Fibroblast of lung (primary cell): ENCODE measurements around the gene PRKAR1B. TPM values are rescaled to one million over a fixed set of nuclear protein-coding genes. Genes with fewer than 3 reads are reported as not detected.
"Not testable (repeated sequence)": the region's sequence is repeated elsewhere in the genome, so short reads cannot be mapped to it uniquely, and the experiment has no call there.

Experiments
- DNase-seq, 2 donors: peaks; one replicate each; pipeline versions ENCODE4 v3.0.0 to v3.0.0-alpha.2; 2010; ENCODE audit warnings: low read depth in 2 of 2
- H2AFZ ChIP-seq: 2 replicates; pipeline ENCODE4 v1.5.1; 2012; ENCODE audit warnings: low read length, control low read depth, inconsistent platforms
- H3K27ac ChIP-seq: 2 replicates; pipeline ENCODE4 v1.5.1; 2011; ENCODE audit warnings: low read length, control low read depth; ENCODE audit not compliant: insufficient read depth
- H3K27me3 ChIP-seq: 2 replicates; pipeline ENCODE4 v1.5.1; 2011; ENCODE audit warnings: mild to moderate bottlenecking, low read length; ENCODE audit not compliant: control insufficient read depth, insufficient read depth
- H3K36me3 ChIP-seq: 2 replicates; pipeline ENCODE4 v1.5.1; 2011; ENCODE audit warnings: low read length; ENCODE audit not compliant: control insufficient read depth, insufficient read depth
- H3K4me1 ChIP-seq: 2 replicates; pipeline ENCODE4 v1.5.1; 2011; ENCODE audit warnings: low read length; ENCODE audit not compliant: control insufficient read depth, insufficient read depth; ENCODE audit errors: extremely low read depth
- H3K4me2 ChIP-seq: 2 replicates; pipeline ENCODE4 v1.5.1; 2011; ENCODE audit warnings: low read length, control low read depth; ENCODE audit not compliant: insufficient read depth; ENCODE audit errors: extremely low read depth
- H3K4me3 ChIP-seq, 4 experiments: fragments of 200-600 bp in 1 of 4; sonication (generic) in 1 of 4; replicated peaks in 1 of 4; 2 replicates each; pipeline ENCODE4 v1.5.1; 2011 to 2016; ENCODE audit warnings: low read length in 4 of 4, low read depth in 3 of 4, mild to moderate bottlenecking in 3 of 4, control low read depth in 2 of 4, inconsistent platforms in 1 of 4, mixed read lengths in 1 of 4; ENCODE audit not compliant: insufficient read depth in 1 of 4; ENCODE audit errors: control extremely low read depth in 1 of 4
- H3K79me2 ChIP-seq: 2 replicates; pipeline ENCODE4 v1.5.1; 2012; ENCODE audit warnings: mild to moderate bottlenecking, low read length, inconsistent platforms; ENCODE audit not compliant: control insufficient read depth, insufficient read depth
- H3K9ac ChIP-seq: 2 replicates; pipeline ENCODE4 v1.5.1; 2011; ENCODE audit warnings: mild to moderate bottlenecking, low read length, control low read depth; ENCODE audit not compliant: insufficient read depth
- H3K9me3 ChIP-seq: 2 replicates; pipeline ENCODE4 v1.5.1; 2012; ENCODE audit warnings: low read depth, low read length; ENCODE audit not compliant: control insufficient read depth, insufficient read depth
- H4K20me1 ChIP-seq: 2 replicates; pipeline ENCODE4 v1.5.1; 2011; ENCODE audit warnings: low read length; ENCODE audit not compliant: control insufficient read depth, insufficient read depth; ENCODE audit errors: extremely low read depth
- EZH2 ChIP-seq: IDR thresholded peaks from 2 replicates; pipeline ENCODE4 v1.5.1; 2012; ENCODE audit warnings: low read length, control low read depth, mild to moderate bottlenecking; ENCODE audit errors: missing control alignments
- polyA plus RNA-seq, 2 donors: library from polyadenylated mRNA; depleted of rRNA in 1 of 2; stranded (reverse) in 1 of 2; unstranded in 1 of 2; fragments of >200 nt; gene quantifications; 2 replicates each; pipeline ENCODE4 v1.2.1, GENCODE V29; 2011 to 2012; ENCODE audit warnings: missing spikeins in 1 of 2
- total RNA-seq: library from RNA; depleted of rRNA; stranded (reverse); fragments of >200 nt; gene quantifications from 2 replicates; pipeline ENCODE4 v1.2.1, GENCODE V29; 2014
- TF ChIP-seq, protein P1 (sequence below), 2 donors: IDR thresholded peaks in 1 of 2; conservative IDR thresholded peaks in 1 of 2; 1 replicate in 1 of 2; 2 replicates in 1 of 2; pipeline ENCODE4 v1.5.1; 2011 to 2012; ENCODE audit warnings: low read length in 2 of 2, control low read depth in 1 of 2, inconsistent platforms in 1 of 2, low read depth in 1 of 2, mild to moderate bottlenecking in 1 of 2

The PRKAR1B gene
- total and polyA plus RNA-seq, 2 donors (not counting 1 experiment from before 2014, with no cell fraction given), result 12.7 to 14.5 TPM

GRCh38 chr7:659306-659847 lies 67.7 kb downstream of the PRKAR1B start:
- Histone ChIP-seq H3K4me3 (no peak overlapping the region), H3K4me1 (peaks cover 3% of the 10 kb centered on the region), H3K9me3 (no peaks in the 10 kb centered on the region), H2AFZ (no peak overlapping the region), H4K20me1 (no peaks in the 10 kb centered on the region), H3K36me3 (no peaks in the 10 kb centered on the region), H3K79me2 (no peaks in the 10 kb centered on the region), H3K27me3 (no peaks in the 10 kb centered on the region), H3K4me2 (no peak overlapping the region), H3K27ac (no peak overlapping the region), H3K9ac (no peak overlapping the region)
- TF ChIP-seq, protein P1, sequence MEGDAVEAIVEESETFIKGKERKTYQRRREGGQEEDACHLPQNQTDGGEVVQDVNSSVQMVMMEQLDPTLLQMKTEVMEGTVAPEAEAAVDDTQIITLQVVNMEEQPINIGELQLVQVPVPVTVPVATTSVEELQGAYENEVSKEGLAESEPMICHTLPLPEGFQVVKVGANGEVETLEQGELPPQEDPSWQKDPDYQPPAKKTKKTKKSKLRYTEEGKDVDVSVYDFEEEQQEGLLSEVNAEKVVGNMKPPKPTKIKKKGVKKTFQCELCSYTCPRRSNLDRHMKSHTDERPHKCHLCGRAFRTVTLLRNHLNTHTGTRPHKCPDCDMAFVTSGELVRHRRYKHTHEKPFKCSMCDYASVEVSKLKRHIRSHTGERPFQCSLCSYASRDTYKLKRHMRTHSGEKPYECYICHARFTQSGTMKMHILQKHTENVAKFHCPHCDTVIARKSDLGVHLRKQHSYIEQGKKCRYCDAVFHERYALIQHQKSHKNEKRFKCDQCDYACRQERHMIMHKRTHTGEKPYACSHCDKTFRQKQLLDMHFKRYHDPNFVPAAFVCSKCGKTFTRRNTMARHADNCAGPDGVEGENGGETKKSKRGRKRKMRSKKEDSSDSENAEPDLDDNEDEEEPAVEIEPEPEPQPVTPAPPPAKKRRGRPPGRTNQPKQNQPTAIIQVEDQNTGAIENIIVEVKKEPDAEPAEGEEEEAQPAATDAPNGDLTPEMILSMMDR (conservative IDR thresholded peaks at IDR 0.05 in 1 of 2, IDR thresholded peaks at IDR 0.05 in 1 of 2; ENCODE audit: low read depth in 1 of 2, low read length in 2 of 2), result no peak
- TF ChIP-seq EZH2, result no peak
- DNase-seq, result no peak

DNA sequence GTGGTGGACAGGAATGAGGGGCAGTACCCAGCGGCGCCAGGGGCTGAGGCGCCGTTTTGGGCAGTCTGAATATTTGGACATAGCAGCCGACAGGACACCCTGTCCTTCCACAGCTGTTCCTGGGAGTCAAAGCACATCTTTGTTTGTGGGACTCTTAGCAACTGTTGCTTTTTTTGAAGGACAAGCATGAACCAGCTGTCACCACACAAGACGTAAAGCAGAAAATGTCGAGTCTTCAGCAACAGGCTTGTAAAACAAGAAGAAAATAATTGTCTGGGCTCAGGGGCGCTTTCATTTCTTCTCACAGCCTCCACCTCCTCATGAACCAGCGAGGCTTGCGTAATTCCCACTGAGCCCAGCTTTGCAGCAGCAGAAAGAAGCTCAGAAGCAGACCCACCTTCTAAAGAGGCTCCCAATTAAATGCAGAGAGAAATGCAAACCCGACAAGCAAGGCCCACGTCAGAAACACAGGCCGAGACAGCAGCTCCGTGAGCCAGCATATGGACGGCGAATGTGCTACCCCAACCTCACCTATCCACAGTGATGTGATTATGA lies 69.4 kb downstream of the PRKAR1B start:
- TF ChIP-seq, protein P1 (conservative IDR thresholded peaks at IDR 0.05 in 1 of 2, IDR thresholded peaks at IDR 0.05 in 1 of 2; ENCODE audit: low read depth in 1 of 2, low read length in 2 of 2), result no peak
- TF ChIP-seq EZH2, result no peak
- Histone ChIP-seq H4K20me1 (no peaks in the 10 kb centered on the region), H3K27ac (no peak overlapping the region), H3K36me3 (no peaks in the 10 kb centered on the region), H3K4me2 (no peak overlapping the region), H3K9me3 (no peaks in the 10 kb centered on the region), H3K4me1 (no peaks in the 10 kb centered on the region), H3K79me2 (no peaks in the 10 kb centered on the region), H3K9ac (no peak overlapping the region), H3K4me3 (no peak overlapping the region), H3K27me3 (no peaks in the 10 kb centered on the region), H2AFZ (no peak overlapping the region)
- peak in 1 of 2 donors; percentile 40 for DNase-seq

DNA sequence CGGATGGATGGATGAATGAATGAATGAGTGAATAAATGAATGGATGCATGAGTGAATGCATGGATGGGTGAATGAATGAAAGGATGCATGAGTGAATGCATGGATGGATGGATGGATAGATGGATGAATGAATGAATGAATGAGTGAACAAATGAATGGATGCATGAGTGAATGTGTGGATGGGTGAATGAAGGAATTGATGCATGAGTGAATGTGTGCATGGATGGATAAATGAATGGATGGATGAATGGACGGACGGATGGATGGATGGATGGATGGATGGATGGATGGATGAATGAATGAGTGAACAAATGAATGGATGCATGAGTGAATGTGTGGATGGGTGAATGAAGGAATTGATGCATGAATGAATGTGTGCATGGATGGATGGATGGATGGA lies 70.1 kb downstream of the PRKAR1B start:
- not testable (repeated sequence) for H3K4me2 ChIP-seq, H3K36me3 ChIP-seq, H3K9ac ChIP-seq

More for the DNA sequence above, 70.1 kb downstream of the PRKAR1B start:
- H4K20me1 ChIP-seq, H3K79me2 ChIP-seq, H3K27me3 ChIP-seq, H3K27ac ChIP-seq, H3K4me1 ChIP-seq, H2AFZ ChIP-seq, DNase-seq, H3K9me3 ChIP-seq, H3K4me3 ChIP-seq: not testable (repeated sequence)
